Measurements from ENCODE around the gene IL1RAPL1. TPM values are rescaled to one million over a fixed set of nuclear protein-coding genes. Genes with fewer than 3 reads are reported as not detected.
"Not testable (repeated sequence)": the region's sequence is repeated elsewhere in the genome, so short reads cannot be mapped to it uniquely, and the experiment has no call there.

Gene IL1RAPL1
- total RNA-seq, 1 donor = under 0.01 TPM

DNA sequence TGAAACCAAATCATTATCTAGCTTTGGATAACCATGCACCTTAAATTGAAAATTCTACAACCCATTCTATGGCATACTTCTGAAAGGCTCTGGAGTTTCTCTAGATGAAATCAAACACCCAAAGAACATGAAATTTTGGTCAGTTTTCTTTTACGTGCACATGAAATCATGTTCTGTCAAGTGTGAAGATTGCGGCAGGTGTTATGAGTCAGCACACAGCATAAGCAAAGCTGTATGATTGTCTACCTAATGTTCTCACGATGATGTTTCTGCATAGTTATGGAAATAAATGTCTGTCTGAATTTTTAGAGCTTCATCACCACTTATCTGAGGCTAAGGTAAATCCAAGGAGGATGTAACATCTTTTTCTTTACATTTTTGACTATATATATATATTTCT is 495.3 kb downstream of the IL1RAPL1 start:
- DNase-seq (ENCODE audit: low read depth in 2 of 3, low spot score in 2 of 3) = no peak

DNA sequence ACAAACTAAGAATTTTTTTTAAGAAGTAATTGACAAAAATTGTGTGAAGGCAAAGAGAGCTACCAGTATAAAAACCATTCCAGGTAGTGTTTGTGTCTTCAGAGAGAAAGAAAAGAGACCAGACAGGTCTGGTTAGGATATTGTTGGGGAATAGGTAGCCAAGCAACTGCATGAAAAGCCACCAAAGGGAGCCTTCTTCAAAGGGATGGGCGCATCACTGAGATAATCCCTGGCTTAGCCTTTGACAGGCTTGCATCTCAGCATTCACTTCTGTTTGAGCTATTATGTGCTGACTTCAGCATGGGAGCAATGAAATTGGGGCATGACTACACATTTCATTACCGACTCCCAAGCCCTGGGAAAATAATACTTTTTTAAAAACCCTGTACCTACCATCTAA is 496.6 kb downstream of the IL1RAPL1 start:
- DNase-seq (ENCODE audit: low read depth in 2 of 3, low spot score in 2 of 3) = no peak

DNA sequence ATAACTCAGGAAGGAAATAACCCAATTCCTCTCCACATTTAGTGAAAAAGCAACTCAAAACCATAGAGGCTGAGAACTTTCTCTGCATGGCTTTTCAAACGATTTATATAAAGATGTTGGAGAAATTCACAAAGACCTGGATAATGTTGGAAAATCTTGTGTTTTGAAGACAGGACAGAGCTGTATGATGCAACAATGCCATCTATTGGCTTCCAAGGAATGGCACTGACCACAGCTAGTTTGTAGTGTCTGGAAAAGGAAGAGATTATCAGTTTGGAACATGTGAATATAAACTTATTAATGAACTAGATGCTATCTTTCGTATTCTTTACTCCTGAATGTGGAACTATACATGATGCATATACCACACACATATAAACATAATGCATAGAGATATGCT is 503.6 kb downstream of the IL1RAPL1 start:
- no peak for DNase-seq (ENCODE audit: low read depth in 2 of 3, low spot score in 2 of 3)

DNA sequence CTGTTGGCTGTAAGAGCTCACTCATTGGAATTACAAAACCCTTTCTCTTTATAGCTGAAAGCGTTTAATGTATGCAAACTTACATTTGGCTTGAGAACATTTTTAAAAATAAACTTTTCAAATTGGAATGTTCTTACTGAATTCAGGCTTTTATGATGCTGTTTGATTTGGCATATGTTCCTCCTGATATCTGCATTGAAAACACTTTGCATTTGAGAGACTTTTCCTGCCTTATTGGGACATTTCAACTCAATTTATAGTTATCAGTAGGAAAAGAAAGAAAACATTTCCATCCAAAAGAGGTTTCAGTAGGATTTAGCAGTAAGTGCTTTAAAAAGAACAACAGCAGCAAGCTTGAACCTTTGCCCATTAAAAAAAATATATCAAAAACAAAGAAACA is 520.0 kb downstream of the IL1RAPL1 start:
- DNase-seq (ENCODE audit: low read depth in 2 of 3, low spot score in 2 of 3) = no peak

DNA sequence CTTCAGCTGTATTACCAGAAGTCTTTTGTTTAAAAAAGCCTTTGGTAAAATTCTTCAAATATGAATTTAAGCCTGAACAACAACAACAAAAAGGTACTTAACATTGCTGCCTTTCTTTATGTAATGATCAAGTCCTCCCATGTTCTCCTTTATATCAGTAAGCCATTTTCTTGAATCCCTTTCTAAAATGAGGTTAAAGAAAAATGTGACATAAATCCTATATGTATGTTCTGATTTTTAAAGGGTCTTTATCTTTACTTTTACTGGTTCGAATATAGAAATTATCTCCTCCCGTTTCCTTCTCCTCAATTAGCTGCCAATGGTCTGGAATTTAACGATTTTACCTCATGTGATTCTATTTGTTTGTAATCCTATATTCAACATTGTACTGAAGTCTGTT is 522.8 kb downstream of the IL1RAPL1 start:
- DNase-seq (ENCODE audit: low read depth in 2 of 3, low spot score in 2 of 3) = no peak

DNA sequence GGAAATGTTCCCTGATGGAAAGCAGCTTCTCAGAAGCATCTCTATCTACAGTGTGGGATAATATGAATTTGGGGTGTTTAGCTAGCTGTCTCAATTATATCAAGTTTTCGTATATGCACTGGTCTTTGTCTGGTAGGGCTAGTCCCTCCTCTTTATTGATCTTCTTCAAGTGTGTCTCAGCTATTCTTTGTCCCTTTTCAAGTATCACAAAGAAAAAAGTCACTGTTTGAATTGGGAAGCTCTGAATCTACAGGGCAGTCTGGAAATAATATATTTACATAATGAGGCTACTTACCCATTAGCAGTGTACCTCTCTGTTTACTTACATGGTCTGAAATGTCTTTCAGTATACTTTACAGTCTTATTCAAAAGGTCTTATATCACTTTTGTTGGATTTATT is 526.0 kb downstream of the IL1RAPL1 start:
- DNase-seq (ENCODE audit: low read depth in 2 of 3, low spot score in 2 of 3) = no peak

DNA sequence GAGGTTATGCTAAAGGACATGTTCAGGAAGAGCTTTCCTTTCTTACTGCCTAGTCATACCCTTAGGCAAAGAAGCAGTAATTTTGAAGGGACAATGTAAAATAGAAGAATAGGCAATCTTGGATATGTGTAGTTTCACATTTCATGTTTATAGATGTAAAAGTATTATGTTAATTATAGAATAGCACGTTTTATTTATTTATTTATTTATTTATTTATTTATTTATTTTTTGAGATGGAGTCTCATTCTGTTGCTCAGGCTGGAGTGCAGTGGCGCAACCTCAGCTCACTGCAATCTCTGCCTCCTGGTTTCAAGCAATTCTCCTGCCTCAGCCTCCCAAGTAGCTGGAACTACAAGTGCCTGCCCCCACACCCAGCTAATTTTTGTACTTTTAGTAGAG is 535.6 kb downstream of the IL1RAPL1 start:
- DNase-seq (ENCODE audit: low read depth in 2 of 3, low spot score in 2 of 3) = not testable (repeated sequence)

DNA sequence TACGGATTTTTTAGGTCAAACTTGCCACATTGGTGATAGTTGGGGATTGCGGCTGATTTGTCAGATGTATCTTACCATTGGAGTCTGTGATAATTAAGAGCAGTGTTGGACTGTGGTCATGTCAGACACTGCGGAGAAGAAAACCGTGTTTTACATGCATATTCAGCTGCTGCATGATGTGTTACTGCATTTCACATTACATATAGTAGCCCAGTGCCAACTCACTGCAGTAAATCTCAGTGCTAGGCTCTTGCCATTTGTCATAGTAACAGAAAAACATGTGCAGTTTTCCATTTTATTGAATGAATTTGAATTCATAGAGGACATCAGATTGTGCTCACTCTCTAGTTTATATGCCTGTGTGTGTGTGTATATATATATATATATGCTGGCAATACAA is 543.7 kb downstream of the IL1RAPL1 start:
- no peak for DNase-seq (ENCODE audit: low read depth in 2 of 3, low spot score in 2 of 3)

DNA sequence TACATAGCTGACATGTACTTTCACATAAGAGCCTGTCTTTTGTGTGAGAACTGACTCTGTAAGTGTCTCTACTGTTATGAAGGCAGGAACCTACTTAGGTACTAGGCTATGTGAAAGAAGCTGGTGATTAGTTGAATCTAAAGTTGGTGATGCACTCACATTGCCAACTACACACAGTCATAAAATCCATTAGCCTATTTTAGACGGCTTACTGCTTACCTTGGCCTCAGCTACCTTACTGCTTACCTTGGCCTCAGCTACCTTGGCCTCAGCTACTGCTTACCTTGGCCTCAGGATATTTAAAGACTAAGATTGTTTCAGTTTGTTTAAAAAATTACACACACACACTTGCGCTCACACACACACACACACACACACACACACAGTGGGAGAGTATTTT is 549.7 kb downstream of the IL1RAPL1 start:
- DNase-seq (ENCODE audit: low read depth in 2 of 3, low spot score in 2 of 3) = no peak

DNA sequence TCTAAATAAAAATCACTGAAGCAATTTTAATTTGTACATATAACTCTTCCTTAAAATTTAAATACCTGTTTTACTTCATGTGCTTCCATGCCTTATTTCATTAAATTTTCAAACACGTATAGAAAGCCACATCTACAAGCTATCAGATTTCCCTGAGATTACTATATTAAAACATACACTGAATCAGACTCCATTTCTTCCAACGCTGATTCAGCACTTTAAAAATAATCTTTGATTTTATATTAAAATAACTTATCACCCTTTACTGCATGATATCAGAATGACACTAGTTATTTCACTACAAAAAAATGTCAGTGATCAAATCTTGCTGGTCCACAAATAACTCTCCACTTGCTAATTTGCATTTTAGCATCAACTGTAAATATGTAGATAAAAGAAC is 550.8 kb downstream of the IL1RAPL1 start:
- DNase-seq (ENCODE audit: low read depth in 2 of 3, low spot score in 2 of 3) = no peak

DNA sequence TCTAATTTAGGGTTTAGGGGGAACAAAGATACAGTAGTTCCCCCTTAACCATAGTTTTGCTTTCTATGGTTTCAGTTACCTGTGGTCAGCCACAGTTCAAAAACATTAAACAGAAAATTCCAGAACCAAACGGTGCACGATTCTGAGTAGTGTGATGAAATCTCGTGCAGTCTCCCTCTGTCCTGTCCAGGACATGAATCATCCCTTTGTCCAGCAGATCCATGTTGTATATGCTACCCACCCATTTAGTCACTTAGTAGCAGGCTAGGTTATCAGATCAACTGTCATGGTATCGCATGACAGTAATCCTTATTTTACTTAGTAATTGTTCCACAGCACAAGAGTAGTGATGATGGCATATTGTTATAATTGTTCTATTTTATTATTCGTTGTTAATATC is 556.1 kb downstream of the IL1RAPL1 start:
- no peak for DNase-seq (ENCODE audit: low read depth in 2 of 3, low spot score in 2 of 3)

DNA sequence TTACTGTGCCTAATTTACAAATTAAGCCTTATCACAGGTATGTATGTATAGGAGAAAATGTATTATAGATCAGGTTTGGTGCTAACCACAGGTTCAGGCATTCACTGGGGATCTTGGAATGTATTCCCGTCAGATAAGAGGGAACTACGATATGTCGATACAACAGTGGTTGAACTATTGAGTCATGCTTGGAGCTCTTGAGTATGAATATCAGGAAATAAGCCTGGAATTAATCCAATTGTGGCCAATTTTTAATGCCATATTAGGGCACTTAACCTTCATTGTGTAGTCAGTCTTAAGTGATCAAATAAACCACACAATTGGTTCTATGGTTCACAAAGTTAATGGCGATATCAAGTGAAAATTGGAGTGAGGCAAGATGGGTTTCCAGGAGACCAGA is 556.5 kb downstream of the IL1RAPL1 start:
- DNase-seq (ENCODE audit: low read depth in 2 of 3, low spot score in 2 of 3) = no peak

DNA sequence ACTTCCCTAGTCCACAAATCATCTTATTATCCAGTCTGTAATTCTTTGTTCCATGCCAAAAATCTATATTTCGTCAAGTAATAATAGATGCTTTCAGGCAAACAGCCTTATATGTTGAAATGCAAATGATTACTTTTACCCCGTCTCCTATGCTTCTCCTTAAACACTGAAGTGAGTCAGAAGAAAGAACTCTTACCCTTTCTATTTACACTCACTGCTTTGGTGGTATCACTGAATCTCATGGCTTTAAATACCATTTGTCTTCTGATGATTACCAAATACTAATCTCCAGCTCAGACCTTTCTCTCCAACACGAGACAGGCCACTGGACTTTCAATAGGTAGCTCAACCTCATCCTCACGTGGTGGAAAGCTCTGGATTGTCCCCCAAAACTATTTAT is 558.1 kb downstream of the IL1RAPL1 start:
- DNase-seq (ENCODE audit: low read depth in 2 of 3, low spot score in 2 of 3) = no peak

DNA sequence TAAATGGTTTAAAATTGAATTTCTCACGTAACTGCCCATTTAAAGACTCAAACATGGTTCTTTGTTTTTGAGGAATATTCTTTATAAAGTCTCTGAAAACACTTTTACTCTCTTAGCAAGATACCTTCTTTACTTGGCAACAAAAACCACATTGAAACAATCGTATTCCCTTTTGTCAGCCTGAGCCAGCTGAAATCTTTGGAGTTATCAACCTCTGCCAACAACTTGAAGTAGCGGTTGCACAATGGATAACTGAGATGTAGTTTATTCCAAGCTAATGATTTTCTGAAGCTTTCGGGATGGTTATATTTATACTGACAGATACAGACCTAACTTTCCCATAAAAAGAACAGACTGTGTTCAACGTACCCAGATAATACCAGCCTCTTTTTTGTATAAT is 561.3 kb downstream of the IL1RAPL1 start:
- no peak for DNase-seq (ENCODE audit: low read depth in 2 of 3, low spot score in 2 of 3)

DNA sequence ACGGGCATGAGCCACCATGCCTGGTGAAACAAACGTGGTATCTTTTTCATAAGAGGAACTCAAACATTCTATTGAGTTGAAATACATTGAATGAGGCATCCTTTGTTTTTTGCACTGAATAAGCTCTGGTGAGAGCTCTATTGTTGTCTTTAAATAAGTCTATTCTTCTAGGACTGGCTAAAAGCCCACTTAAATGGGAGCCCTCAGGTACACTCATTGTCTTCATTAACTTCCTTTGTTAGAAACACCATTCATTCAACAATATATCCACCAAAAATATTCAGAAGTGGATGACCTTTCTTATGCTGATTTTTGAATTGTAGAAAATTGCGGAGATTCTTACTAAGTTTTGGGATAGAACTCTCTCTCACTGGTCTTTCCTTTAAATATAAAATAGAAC is 568.0 kb downstream of the IL1RAPL1 start:
- DNase-seq (ENCODE audit: low read depth in 2 of 3, low spot score in 2 of 3) = no peak

DNA sequence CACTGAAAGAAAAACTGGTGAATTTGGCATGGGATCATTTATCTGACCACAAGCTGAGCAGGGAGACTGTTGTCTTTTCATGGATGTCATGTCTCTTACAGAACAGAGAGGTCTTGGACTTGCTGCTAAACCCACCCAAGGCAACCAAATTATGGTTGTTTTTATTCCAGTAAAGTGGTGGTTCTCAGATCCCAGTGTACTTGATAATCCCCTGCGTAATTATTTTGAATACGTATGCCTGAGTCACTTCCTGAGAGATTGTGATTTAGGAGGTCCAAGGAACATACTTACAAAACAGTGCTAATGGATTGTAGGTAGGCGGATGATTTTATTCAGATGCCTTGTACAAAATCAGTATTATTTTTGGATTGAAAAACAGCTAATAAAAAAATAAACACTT is 585.6 kb downstream of the IL1RAPL1 start:
- DNase-seq (ENCODE audit: low read depth in 2 of 3, low spot score in 2 of 3) = no peak

DNA sequence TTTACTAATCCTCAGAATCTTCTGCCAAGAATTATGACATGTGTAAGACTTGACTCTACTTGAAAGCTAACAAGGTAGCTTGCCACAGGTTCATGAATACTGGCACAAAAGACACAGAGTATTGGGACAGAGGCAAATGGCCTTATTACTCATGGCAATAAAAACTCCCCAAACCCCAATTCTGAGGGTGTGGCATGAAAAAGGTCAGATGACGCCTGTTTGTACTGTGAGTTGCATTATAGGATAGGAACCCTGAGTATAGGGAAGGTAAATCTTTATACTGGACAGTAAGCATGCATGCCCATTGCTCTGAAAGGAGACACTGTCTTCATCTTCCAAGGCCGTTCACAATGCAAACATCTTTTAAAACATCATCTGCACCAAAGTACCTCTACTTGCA is 600.0 kb downstream of the IL1RAPL1 start:
- DNase-seq (ENCODE audit: low read depth in 2 of 3, low spot score in 2 of 3) = no peak

DNA sequence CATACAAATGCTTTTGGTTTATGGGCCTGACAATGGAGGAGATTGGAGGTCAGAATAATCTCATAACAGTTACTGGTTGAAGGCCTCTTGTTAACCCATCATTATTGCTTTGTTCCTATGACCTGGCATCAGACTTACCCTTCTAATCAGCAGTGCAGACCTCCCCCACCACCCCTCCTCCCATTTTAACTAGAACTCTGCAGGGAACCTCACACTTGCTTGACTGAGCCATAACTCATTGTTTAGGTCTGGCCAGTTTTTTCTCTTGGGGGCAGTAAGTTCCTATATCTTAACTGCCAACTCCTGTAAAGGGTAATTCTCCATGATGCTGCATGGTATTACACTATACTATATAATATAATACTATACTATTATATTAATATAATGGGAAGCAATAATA is 609.3 kb downstream of the IL1RAPL1 start:
- DNase-seq (ENCODE audit: low read depth in 2 of 3, low spot score in 2 of 3) = no peak

DNA sequence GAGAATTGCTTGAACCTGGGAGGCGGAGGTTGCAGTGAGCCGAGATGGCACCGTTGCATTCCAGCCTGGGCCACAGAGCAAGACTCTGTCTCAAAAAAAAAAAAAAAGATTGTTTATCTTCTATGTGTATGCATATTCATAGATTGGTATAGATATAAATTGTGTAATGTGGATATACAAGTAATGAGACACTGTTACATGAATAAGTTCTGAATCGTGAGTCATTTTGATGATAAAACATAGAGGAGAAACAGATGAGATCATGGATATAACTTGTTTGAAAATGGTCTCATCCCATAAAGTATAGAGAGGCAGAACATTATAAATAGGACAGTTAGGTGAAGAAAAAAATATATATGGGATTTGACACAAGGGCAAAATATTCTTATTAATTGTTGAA is 628.0 kb downstream of the IL1RAPL1 start:
- no peak for DNase-seq (ENCODE audit: low read depth in 2 of 3, low spot score in 2 of 3)

DNA sequence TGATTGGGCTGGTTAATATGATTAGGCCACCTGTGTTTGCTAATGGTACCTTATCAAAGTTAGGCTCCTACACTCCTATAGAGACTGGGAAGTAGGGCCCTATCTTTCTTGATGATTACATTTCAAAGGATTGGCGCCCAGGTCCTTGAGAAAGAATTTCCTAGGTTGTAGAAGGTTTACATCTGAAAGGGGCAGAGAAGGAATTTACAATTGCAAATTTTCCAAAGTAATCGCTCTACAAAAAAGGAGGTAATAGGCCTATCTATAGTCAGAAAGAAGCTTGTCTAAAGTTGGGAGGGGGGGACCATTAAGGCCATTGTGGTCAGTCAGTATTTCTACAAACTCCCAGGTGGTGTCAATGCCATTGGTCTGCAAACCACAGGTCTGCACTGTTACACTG is 638.4 kb downstream of the IL1RAPL1 start:
- no peak for DNase-seq (ENCODE audit: low read depth in 2 of 3, low spot score in 2 of 3)

DNA sequence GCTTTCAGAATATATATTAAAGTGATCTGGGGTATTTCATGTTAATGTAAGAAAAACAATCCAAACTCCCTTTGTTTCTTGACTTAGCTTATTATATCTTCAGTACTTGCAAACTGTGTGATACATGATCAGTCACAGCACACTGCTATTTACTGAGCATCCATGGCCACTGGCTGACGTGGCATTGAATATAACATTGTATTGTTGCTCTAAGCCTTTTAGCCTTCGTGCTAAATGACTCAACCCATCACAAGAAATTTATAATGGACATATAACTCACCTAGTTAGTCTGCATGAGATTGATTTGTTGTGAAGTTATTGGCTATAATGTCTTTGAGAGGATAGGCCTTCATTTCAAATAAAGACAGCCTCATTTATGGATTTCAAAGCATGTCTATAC is 642.6 kb downstream of the IL1RAPL1 start:
- DNase-seq (ENCODE audit: low read depth in 2 of 3, low spot score in 2 of 3) = no peak

DNA sequence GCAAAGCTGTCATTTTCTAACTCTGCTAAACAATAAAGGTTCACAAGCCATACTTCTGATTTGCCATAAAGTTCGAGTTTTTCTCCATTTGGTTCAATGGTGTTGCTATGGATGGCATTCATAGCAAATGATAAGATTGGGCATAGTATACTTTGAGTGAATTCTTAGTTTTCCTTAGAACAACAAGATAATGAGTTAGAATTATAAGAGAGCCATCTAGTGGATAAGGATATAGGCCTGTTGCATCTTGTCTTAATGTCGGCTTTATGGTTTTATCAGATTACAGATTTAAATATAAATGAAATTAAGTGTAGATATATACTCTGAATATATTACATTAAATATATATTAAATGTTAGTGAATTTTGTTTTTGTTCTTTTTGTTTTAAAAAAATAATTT is 644.6 kb downstream of the IL1RAPL1 start:
- DNase-seq (ENCODE audit: low read depth in 2 of 3, low spot score in 2 of 3) = no peak

DNA sequence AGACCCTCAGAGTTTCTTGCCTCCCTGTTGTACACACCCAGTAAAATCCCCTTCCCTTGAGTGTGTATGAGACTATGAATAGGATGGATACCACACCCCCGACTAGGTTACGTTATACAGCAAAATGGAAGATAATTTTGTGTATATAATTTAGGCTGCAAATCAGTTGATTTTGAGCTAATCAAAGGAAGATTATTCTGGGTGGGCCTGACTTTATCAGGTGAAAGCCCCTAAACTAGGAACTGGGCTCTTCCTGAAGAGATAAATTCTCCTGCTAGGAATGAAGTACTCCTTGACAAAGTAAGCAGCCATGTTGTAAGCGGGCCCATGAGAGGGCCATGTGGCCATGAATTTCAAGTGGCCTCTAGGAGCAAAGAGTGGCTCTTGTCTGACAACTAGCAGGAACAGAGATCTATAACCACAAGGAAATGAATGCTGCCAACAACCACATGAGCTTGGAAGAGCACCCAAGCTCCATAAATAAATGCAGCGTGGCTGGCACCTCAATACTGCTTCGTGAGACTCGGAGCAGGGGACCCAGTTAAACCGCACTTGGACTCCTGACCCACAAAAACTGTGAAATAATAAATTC is 646.4 kb downstream of the IL1RAPL1 start:
- DNase-seq (ENCODE audit: low read depth in 2 of 3, low spot score in 2 of 3) = peak in 1 of 3 donors; percentile 21

DNA sequence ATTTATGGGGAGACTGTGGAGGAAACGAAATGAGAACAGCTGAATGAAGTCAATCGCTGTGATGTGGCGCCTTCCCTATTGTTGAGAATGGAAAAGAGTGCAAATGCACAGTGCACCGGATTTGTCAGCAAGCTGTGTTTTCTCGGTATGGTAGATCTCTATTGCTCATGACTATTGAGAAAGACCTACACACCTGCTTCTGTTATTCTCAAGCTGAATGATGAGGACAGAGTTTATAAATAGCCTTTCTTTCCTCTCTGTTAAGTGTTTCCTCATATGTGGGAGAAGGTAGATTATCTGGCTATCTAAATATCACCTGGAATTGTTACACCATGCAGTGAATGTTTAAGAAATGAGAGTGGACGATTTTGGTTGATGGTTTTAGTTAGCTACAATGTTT is 650.7 kb downstream of the IL1RAPL1 start:
- DNase-seq (ENCODE audit: low read depth in 2 of 3, low spot score in 2 of 3) = no peak
